ENCODE results near the gene CDX4. TPM values are rescaled to one million over a fixed set of nuclear protein-coding genes. Genes with fewer than 3 reads are reported as not detected.
"Not testable (repeated sequence)": the region's sequence is repeated elsewhere in the genome, so short reads cannot be mapped to it uniquely, and the experiment has no call there.

CDX4 gene
- total RNA-seq, 1 donor from 2014 or later = not detected

DNA sequence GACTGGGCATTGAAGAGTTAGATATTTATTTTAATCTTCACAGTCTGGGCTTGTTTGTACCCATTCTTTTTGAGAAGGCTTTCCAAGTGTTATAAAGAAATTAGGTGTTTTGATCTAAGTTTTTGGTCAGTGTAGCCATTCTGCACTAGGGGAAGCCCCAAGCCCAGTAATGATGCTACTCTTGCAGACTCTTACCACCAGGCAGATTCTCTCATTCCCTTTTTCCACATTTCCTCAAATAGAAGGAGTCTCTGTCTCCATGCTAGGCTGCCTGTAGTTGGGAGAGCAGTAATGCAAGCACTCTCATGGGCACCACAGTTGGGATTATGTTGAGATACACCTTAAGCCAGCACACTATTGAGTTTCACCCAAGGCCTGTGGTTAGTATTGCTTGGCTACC lies 21.5 kb downstream of the CDX4 start:
- Mint-ChIP-seq H3K9me3 (ENCODE audit: unreplicated experiment) (no peaks in the 10 kb centered on the region), H3K4me1 (ENCODE audit: low read depth, unreplicated experiment) (no peaks in the 10 kb centered on the region), H3K27me3 (ENCODE audit: unreplicated experiment) (no peaks in the 10 kb centered on the region), H3K36me3 (ENCODE audit: unreplicated experiment) (no peaks in the 10 kb centered on the region), H3K4me3 (ENCODE audit: unreplicated experiment) (no peak overlapping the region), H3K27ac (ENCODE audit: unreplicated experiment) (no peak overlapping the region)
- DNase-seq = no peak
- TF ChIP-seq CTCF (IDR thresholded peaks at IDR 0.05; ENCODE audit: partially characterized antibody, unreplicated experiment) = no peak

DNA sequence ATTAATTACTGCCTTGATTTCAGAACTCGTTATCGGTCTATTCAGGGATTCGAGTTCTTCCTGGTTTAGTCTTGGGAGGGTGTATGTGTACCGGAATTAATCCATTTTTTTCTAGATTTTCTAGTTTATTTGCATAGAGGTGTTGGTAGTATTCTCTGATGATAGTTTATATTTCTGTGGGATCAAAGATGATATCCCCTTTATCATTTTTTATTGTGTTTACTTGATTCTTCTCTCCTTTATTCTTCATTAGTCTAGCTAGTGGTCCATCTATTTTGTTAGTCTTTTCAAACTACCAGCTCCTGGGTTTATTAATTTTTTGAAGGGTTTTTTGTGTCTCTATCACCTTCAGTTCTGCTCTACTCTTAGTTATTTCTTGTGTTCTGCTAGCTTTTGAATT lies 32.1 kb downstream of the CDX4 start:
- Mint-ChIP-seq H3K4me3 (ENCODE audit: unreplicated experiment) (no peak overlapping the region), H3K27ac (ENCODE audit: unreplicated experiment) (no peak overlapping the region), H3K4me1 (ENCODE audit: low read depth, unreplicated experiment) (no peaks in the 10 kb centered on the region), H3K27me3 (ENCODE audit: unreplicated experiment) (no peaks in the 10 kb centered on the region), H3K9me3 (ENCODE audit: unreplicated experiment) (peaks cover 3% of the 10 kb centered on the region), H3K36me3 (ENCODE audit: unreplicated experiment) (no peaks in the 10 kb centered on the region)
- DNase-seq = no peak
- no peak for TF ChIP-seq CTCF (IDR thresholded peaks at IDR 0.05; ENCODE audit: partially characterized antibody, unreplicated experiment)

DNA sequence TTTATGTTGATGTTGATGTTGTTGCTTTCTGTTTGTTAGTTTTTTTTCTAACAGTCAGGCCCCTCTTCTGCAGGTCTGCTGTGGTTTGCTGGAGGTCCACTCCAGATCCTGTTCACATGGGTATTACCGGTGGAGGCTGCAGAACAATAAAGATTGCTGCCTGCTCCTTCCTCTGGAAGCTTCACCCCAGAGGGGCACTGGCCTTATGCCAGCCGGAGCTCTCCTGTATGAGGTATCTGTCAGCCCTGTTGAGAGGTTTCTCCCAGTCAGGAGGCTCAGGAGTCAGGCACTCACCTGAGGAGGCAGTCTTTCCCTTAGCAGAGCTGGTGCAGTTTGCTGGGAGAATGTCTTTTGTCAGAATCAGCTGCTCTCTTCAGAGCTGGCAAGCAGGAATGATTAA lies 34.7 kb downstream of the CDX4 start:
- no peak overlapping the region for H3K27ac Mint-ChIP-seq (ENCODE audit: unreplicated experiment)
- TF ChIP-seq CTCF (IDR thresholded peaks at IDR 0.05; ENCODE audit: partially characterized antibody, unreplicated experiment) = no peak
- H3K4me1 Mint-ChIP-seq (ENCODE audit: low read depth, unreplicated experiment) = no peaks in the 10 kb centered on the region
- no peak for DNase-seq
- H3K4me3 Mint-ChIP-seq (ENCODE audit: unreplicated experiment) = no peak overlapping the region
- H3K9me3 Mint-ChIP-seq (ENCODE audit: unreplicated experiment) = peaks cover 3% of the 10 kb centered on the region
- H3K27me3 Mint-ChIP-seq (ENCODE audit: unreplicated experiment) = no peaks in the 10 kb centered on the region
- H3K36me3 Mint-ChIP-seq (ENCODE audit: unreplicated experiment) = no peaks in the 10 kb centered on the region

GRCh38 chrX:73490661-73491060 lies 43.8 kb downstream of the CDX4 start:
- Mint-ChIP-seq H3K4me1 (ENCODE audit: low read depth, unreplicated experiment) (no peaks in the 10 kb centered on the region), H3K27ac (ENCODE audit: unreplicated experiment) (no peak overlapping the region), H3K27me3 (ENCODE audit: unreplicated experiment) (no peaks in the 10 kb centered on the region), H3K36me3 (ENCODE audit: unreplicated experiment) (no peaks in the 10 kb centered on the region), H3K4me3 (ENCODE audit: unreplicated experiment) (no peak overlapping the region), H3K9me3 (ENCODE audit: unreplicated experiment) (no peaks in the 10 kb centered on the region)
- no peak for TF ChIP-seq CTCF (IDR thresholded peaks at IDR 0.05; ENCODE audit: partially characterized antibody, unreplicated experiment)
- no peak for DNase-seq

- not testable (repeated sequence) for H3K36me3 Mint-ChIP-seq (ENCODE audit: unreplicated experiment); H3K4me1 Mint-ChIP-seq (ENCODE audit: low read depth, unreplicated experiment); DNase-seq; H3K27me3 Mint-ChIP-seq (ENCODE audit: unreplicated experiment); H3K27ac Mint-ChIP-seq (ENCODE audit: unreplicated experiment); H3K4me3 Mint-ChIP-seq (ENCODE audit: unreplicated experiment); H3K9me3 Mint-ChIP-seq (ENCODE audit: unreplicated experiment)
Observed at GRCh38 chrX:73492178-73492577, 45.3 kb downstream of the CDX4 start.

Other genes starting within 250 kb of the CDX4 start
- 7.1 TPM for gene NAP1L2, start 232.2 kb upstream of the CDX4 start, total RNA-seq (ENCODE audit: unreplicated experiment)
- gene CHIC1, start 116.1 kb downstream of the CDX4 start, total RNA-seq (ENCODE audit: unreplicated experiment) = 5.6 TPM